Breast epithelium (tissue), 4 donors: Measurements from ENCODE around the gene FAT1. TPM values are rescaled to one million over a fixed set of nuclear protein-coding genes. Genes with fewer than 3 reads are reported as not detected.

Experiments
- DNase-seq, 2 donors: peaks; one replicate each; pipeline ENCODE4 v3.0.0-alpha.2; 2019; ENCODE audit warnings: low spot score in 2 of 2
- H3K27ac ChIP-seq, 2 donors: fragments of 200-600 bp; sonication (generic) in 1 of 2; one replicate each; pipeline ENCODE4 v1.5.1; 2016 to 2019; ENCODE audit warnings: mild to moderate bottlenecking in 1 of 2
- H3K27me3 ChIP-seq, 2 donors: fragments of 200-600 bp; sonication (generic) in 1 of 2; one replicate each; pipeline versions ENCODE4 v1.5.1 to v1.6.0; 2017 to 2019; ENCODE audit warnings: control low read depth in 1 of 2, mild to moderate bottlenecking in 1 of 2
- H3K36me3 ChIP-seq: fragments of 200-600 bp; one replicate; pipeline ENCODE4 v1.5.1; 2019
- H3K4me1 ChIP-seq, 2 donors: fragments of 200-600 bp; sonication (generic); one replicate each; pipeline ENCODE4 v1.5.1; 2016 to 2019; ENCODE audit warnings: control low read depth in 1 of 2
- H3K4me3 ChIP-seq, 3 donors: fragments of 200-600 bp; sonication (generic); 1 replicate in 2 of 3; 2 replicates in 1 of 3; pipeline ENCODE4 v1.5.1; 2016 to 2019; ENCODE audit warnings: mild to moderate bottlenecking in 3 of 3, moderate library complexity in 2 of 3
- H3K9me3 ChIP-seq, 2 donors: fragments of 200-600 bp; sonication (generic) in 1 of 2; one replicate each; pipeline ENCODE4 v1.5.1; 2016 to 2019; ENCODE audit warnings: control low read depth in 1 of 2
- POLR2A ChIP-seq: fragments of 450-650 bp; IDR thresholded peaks from one replicate; pipeline ENCODE4 v1.6.1; 2016; ENCODE audit warnings: antibody characterized with exemption, mild to moderate bottlenecking, moderate library complexity
- POLR2AphosphoS5 ChIP-seq, 3 donors: sonication (generic); formaldehyde crosslinking; IDR thresholded peaks; one replicate each; pipeline ENCODE4 v1.6.1; 2017; ENCODE audit warnings: antibody characterized with exemption in 3 of 3
- intact Hi-C: fragments of 100-400 bp; cut with DNase I; formaldehyde crosslinking; loops from one replicate; pipeline ENCODE4 v1.15.1; 2023; ENCODE audit warnings: low total_unique reads
- total RNA-seq, 3 donors: library from RNA; depleted of rRNA; stranded (reverse); fragments of >200 nt; gene quantifications; one replicate each; pipeline ENCODE4 v1.1.0, GENCODE V29; 2016
- TF ChIP-seq, protein P1 (sequence below), 3 donors: fragments of 450-650 bp; IDR thresholded peaks; one replicate each; pipeline ENCODE4 v1.5.1; 2016 to 2017; ENCODE audit warnings: antibody characterized with exemption in 3 of 3, mild to moderate bottlenecking in 3 of 3, moderate library complexity in 3 of 3

Gene FAT1
- total RNA-seq, 3 donors from 2014 or later: 54.2 to 125 (median 87.2) TPM

DNA sequence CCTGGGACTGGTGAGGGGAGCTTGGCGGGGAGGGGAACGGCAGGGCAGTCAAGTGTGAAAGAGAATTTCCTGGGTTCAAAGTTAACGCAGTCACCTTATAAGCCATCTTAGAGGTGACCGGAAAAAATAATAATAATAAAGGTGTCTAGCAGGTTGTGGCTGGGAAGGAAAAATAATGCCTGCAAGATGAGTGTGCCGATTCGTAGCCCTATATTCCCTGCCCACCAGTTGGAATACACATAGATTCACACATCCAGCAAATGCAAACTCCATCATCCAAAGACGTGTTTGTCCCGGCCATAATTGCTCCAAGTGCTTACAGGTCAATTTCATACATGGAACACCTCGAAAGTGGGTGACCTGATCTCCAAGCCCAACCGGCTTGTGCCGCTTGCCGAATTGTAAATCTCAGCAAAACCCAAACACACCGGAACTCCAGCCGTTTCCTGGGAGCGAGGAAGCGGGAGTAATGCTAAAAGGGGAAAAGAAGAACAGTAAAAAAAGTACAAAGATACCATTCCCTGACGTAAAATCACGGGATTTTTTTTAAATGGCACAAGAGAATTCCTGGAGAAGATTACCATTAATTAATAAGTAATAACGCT, 1.3 kb upstream of the FAT1 start:
- H3K27ac ChIP-seq: peak overlapping the region; percentile 95 to 96
- no peak for DNase-seq

DNA sequence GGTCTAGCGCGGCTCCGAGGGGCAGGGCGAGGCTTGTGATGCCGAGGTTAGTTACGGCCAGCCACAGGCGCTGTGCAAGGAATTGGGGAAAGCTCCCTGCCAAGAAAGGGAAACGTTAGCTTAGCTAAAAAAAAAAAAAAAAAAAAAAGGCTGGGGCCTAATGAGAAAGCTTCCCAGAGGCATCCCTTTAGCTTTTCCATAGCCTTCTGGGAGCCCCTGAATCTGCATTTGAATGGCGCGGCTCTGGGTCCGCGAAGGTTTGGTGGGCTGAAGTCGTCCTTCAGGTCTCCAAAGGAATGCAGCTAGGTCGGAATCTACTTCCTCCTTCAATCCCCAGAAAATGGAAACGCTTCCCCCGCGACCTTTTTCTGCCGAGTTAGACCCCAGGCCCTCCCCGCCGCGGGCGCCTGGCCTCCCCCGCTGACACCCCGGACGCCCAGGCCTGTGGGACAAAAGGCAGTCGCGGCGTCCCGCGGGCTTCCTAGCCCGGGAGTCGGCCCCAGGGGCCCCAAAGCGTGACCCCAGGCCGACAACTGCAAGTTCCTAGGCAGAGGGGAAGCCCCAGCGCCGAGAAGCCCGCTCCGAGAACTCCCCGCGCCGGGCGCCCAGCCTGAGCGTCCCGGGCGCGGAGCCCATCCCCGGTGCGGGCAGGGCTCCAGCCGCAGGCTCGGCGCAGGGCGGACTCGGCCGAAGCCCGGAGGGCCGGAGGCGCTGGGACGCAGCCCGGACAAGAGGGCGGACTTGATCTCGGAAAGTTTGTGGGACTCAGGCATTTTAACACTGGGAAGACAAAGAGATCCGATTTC, 605 bp upstream of the FAT1 start:
- H3K4me3 ChIP-seq: peak overlapping the region; percentile 61 to 87 (median 83)
- peak overlapping the region; percentile 95 to 96 for H3K27ac ChIP-seq
- H3K36me3 ChIP-seq: no peaks in the 10 kb centered on the region
- peak in 1 of 2 donors; percentile 37 for DNase-seq
- no peaks in the 10 kb centered on the region for H3K27me3 ChIP-seq
- intact Hi-C loops: no loop called here
- H3K4me1 ChIP-seq: no peaks in the 10 kb centered on the region
- H3K9me3 ChIP-seq: peaks cover 0 to 8% of the 10 kb centered on the region in 2 donors
- peak in 1 of 3 donors; percentile 12 for TF ChIP-seq POLR2AphosphoS5 (IDR thresholded peaks at IDR 0.05)
- TF ChIP-seq POLR2A: no peak
- TF ChIP-seq, protein P1, sequence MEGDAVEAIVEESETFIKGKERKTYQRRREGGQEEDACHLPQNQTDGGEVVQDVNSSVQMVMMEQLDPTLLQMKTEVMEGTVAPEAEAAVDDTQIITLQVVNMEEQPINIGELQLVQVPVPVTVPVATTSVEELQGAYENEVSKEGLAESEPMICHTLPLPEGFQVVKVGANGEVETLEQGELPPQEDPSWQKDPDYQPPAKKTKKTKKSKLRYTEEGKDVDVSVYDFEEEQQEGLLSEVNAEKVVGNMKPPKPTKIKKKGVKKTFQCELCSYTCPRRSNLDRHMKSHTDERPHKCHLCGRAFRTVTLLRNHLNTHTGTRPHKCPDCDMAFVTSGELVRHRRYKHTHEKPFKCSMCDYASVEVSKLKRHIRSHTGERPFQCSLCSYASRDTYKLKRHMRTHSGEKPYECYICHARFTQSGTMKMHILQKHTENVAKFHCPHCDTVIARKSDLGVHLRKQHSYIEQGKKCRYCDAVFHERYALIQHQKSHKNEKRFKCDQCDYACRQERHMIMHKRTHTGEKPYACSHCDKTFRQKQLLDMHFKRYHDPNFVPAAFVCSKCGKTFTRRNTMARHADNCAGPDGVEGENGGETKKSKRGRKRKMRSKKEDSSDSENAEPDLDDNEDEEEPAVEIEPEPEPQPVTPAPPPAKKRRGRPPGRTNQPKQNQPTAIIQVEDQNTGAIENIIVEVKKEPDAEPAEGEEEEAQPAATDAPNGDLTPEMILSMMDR (IDR thresholded peaks at IDR 0.05): no peak

More for the DNA sequence above, 1.3 kb upstream of the FAT1 start:
- Histone ChIP-seq H3K27me3 (no peaks in the 10 kb centered on the region), H3K36me3 (no peaks in the 10 kb centered on the region), H3K4me1 (no peaks in the 10 kb centered on the region), H3K9me3 (peaks cover 0 to under 1% of the 10 kb centered on the region in 2 donors), H3K4me3 (peak overlapping the region; percentile 61 to 87 (median 83))
- intact Hi-C loops: no loop called here
- TF ChIP-seq, protein P1 (IDR thresholded peaks at IDR 0.05): no peak
- TF ChIP-seq POLR2A: no peak
- TF ChIP-seq POLR2AphosphoS5 (IDR thresholded peaks at IDR 0.05): no peak

DNA sequence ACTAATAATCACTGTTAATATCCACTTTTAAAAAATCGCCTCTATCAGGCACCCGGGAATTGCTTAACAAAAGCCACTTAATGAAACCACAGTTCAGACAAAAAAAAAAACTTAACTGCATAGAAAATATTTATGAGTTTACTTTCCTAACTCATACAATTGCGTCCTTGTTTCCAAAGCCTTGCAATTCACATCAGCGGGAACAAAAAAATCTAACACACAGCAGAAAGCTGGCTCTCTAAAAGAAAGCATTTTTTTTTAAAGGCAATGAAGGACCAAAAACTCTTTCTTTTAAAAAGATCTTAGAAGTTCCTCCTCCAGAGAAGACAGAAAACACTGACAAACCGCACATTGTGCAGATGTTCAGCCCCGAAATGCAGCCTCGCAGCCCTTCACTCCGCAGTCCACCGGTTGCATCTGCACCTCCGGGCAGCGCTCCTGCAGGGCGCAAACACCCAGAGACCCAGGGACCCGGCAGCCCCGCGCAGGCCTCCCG, 812 bp downstream of the FAT1 start:
- DNase-seq: peak in 1 of 2 donors; percentile 37
- Histone ChIP-seq H3K36me3 (no peaks in the 10 kb centered on the region), H3K4me1 (no peaks in the 10 kb centered on the region), H3K27ac (peak overlapping the region; percentile 95 to 96), H3K9me3 (peaks cover 0 to 8% of the 10 kb centered on the region in 2 donors), H3K27me3 (no peaks in the 10 kb centered on the region), H3K4me3 (peak overlapping the region; percentile 61 to 87 (median 83))
- intact Hi-C loops: no loop called here
- TF ChIP-seq POLR2AphosphoS5 (IDR thresholded peaks at IDR 0.05) (no peak), POLR2A (no peak)
- TF ChIP-seq, protein P1 (IDR thresholded peaks at IDR 0.05): no peak

DNA sequence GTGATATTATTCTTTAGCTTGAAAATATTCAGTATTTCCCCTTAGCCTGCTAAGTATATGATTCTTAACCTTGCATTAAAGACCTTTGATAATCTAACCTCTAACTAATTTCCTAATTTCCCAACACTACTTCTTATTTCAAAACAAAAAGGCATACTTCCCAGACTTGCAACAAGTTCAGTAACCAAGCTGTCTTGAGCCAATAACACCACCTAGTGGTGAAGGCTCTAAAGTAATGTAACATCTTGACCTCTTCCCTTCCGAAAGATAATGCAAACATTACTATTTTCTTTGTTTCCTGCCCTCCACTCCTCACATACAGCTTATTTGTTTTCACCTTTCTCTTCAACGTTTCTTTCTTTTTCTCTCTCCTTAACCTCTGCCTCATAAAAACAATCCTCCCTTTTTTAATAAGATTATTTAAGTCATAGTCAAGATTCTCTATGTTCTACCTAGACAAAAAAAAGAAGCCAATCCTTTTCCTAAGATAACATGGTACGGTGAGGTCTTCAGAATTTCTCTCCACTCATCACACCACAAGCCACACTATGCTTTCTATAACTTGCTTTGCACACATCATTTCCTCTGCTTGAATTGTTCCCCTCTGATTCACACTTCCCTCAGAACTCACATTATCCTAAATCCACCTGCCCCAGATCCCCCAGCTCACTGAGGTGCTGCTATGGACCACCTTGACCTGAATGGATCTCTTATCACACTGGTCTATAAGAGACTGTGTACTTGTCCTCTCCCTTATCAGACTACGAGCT, 3.5 kb downstream of the FAT1 start:
- intact Hi-C loops: no loop called here
- H3K4me1 ChIP-seq: no peaks in the 10 kb centered on the region
- TF ChIP-seq, protein P1 (IDR thresholded peaks at IDR 0.05): peak in 2 of 3 donors; percentile 12 to 29
- TF ChIP-seq POLR2AphosphoS5 (IDR thresholded peaks at IDR 0.05) (no peak), POLR2A (no peak)

More for the DNA sequence above, 3.5 kb downstream of the FAT1 start:
- Histone ChIP-seq H3K27me3 (no peaks in the 10 kb centered on the region), H3K4me3 (no peak overlapping the region), H3K9me3 (peaks cover 0 to 8% of the 10 kb centered on the region in 2 donors), H3K27ac (no peak overlapping the region), H3K36me3 (no peaks in the 10 kb centered on the region)
- no peak for DNase-seq
